Keratinocyte (primary cell): ENCODE data around the gene EEIG2. TPM values are rescaled to one million over a fixed set of nuclear protein-coding genes. Genes with fewer than 3 reads are reported as not detected.

Experiments
- DNase-seq: peaks from one replicate; pipeline ENCODE4 v3.0.0-alpha.2; 2011; ENCODE audit warnings: low read depth, missing footprints, low spot score
- FAIRE-seq: peaks from 2 replicates; lab custom pipeline; 2011; peaks lifted over from hg19 to GRCh38; lab: Jason Lieb, UNC
- H2AFZ ChIP-seq: 2 replicates; pipeline ENCODE4 v1.6.0; 2012; ENCODE audit warnings: low read length, control low read depth, inconsistent platforms; ENCODE audit not compliant: control insufficient read depth
- H3K27ac ChIP-seq: 2 replicates; pipeline ENCODE4 v1.5.1; 2011; ENCODE audit warnings: low read length; ENCODE audit not compliant: control insufficient read depth, insufficient read depth
- H3K27me3 ChIP-seq: 3 replicates; pipeline ENCODE4 v1.6.0; 2011; ENCODE audit warnings: low read length; ENCODE audit not compliant: control insufficient read depth, insufficient read depth; ENCODE audit errors: extremely low read depth
- H3K36me3 ChIP-seq, 2 experiments: 2 replicates in 1 of 2; 3 replicates in 1 of 2; pipeline ENCODE4 v1.5.1; 2011; ENCODE audit warnings: low read length in 2 of 2, mild to moderate bottlenecking in 1 of 2; ENCODE audit not compliant: control insufficient read depth in 2 of 2, insufficient read depth in 2 of 2; ENCODE audit errors: extremely low read depth in 1 of 2
- H3K4me1 ChIP-seq: 3 replicates; pipeline ENCODE4 v1.5.1; 2011; ENCODE audit warnings: low read length; ENCODE audit not compliant: control insufficient read depth, insufficient read depth; ENCODE audit errors: extremely low read depth
- H3K4me2 ChIP-seq: 3 replicates; pipeline ENCODE4 v1.6.0; 2011; ENCODE audit warnings: low read depth, low read length; ENCODE audit not compliant: control insufficient read depth, insufficient read depth; ENCODE audit errors: extremely low read depth
- H3K4me3 ChIP-seq, 3 experiments: fragments of 200-600 bp in 1 of 3; sonication (generic) in 1 of 3; 2 replicates in 2 of 3; 3 replicates in 1 of 3; pipeline ENCODE4 v1.5.1; 2011 to 2016; ENCODE audit warnings: low read length in 3 of 3, mild to moderate bottlenecking in 3 of 3, control low read depth in 2 of 3, inconsistent platforms in 1 of 3, low read depth in 1 of 3, mixed read lengths in 1 of 3, mixed run types in 1 of 3, moderate library complexity in 1 of 3; ENCODE audit not compliant: control insufficient read depth in 2 of 3, insufficient read depth in 2 of 3; ENCODE audit errors: extremely low read depth in 1 of 3
- H3K79me2 ChIP-seq: 2 replicates; pipeline ENCODE4 v1.6.0; 2012; ENCODE audit warnings: low read length; ENCODE audit not compliant: control insufficient read depth, insufficient read depth
- H3K9ac ChIP-seq: 3 replicates; pipeline ENCODE4 v1.6.0; 2011; ENCODE audit warnings: low read length; ENCODE audit not compliant: control insufficient read depth, insufficient read depth; ENCODE audit errors: extremely low read depth
- H3K9me1 ChIP-seq: 3 replicates; pipeline ENCODE4 v1.6.0; 2011; ENCODE audit warnings: low read length; ENCODE audit not compliant: control insufficient read depth, insufficient read depth; ENCODE audit errors: extremely low read depth
- H3K9me3 ChIP-seq: 2 replicates; pipeline ENCODE4 v1.5.1; 2012; ENCODE audit warnings: low read depth, low read length; ENCODE audit not compliant: control insufficient read depth
- H4K20me1 ChIP-seq: 3 replicates; pipeline ENCODE4 v1.6.0; 2011; ENCODE audit warnings: low read length; ENCODE audit not compliant: control insufficient read depth, insufficient read depth; ENCODE audit errors: extremely low read depth
- CTCF ChIP-seq, 3 experiments: IDR thresholded peaks in 1 of 3; conservative IDR thresholded peaks in 1 of 3; optimal IDR thresholded peaks in 1 of 3; 2 replicates in 2 of 3; 3 replicates in 1 of 3; pipeline versions ENCODE3 to v1.5.1; 2011; ENCODE audit warnings: low read length in 3 of 3, mild to moderate bottlenecking in 3 of 3, moderate library complexity in 2 of 3, control low read depth in 1 of 3, inconsistent platforms in 1 of 3; ENCODE audit not compliant: insufficient read depth in 2 of 3; ENCODE audit errors: extremely low read depth in 1 of 3
- EZH2 ChIP-seq: IDR thresholded peaks from one replicate; pipeline ENCODE4 v1.6.1; 2012; ENCODE audit warnings: inconsistent platforms, mild to moderate bottlenecking, low read length, moderate library complexity
- dilution Hi-C: fragments of 300-500 bp; cut with MboI; formaldehyde crosslinking; loops from one replicate; pipeline ENCODE4 v1.7.0; 2020; ENCODE audit warnings: low sequenced_read_pairs; ENCODE audit not compliant: extremely low pct_ligation_motif_present
- polyA plus RNA-seq, 5 experiments: library from polyadenylated mRNA; depleted of rRNA in 3 of 5; stranded (reverse) in 3 of 5; stranded (forward) in 1 of 5; unstranded in 1 of 5; fragments of >200 nt; gene quantifications; 1 replicate in 1 of 5; 2 replicates in 3 of 5; 3 replicates in 1 of 5; pipeline versions ENCODE4 v1.2.1 to v1.2.3, GENCODE V29; 2011 to 2012; ENCODE audit warnings: missing spikeins in 2 of 5, low read depth in 1 of 5, low replicate concordance in 1 of 5

EEIG2 gene
- polyA plus RNA-seq, 1 donor (not counting 4 experiments of a cell fraction or from before 2014, with no cell fraction given) = 2.0 TPM

GRCh38 chr1:108570998-108571401, 11.1 kb downstream of the EEIG2 start:
- H3K9ac ChIP-seq = no peak overlapping the region
- H3K9me3 ChIP-seq = no peaks in the 10 kb centered on the region
- no peak overlapping the region for H3K4me2 ChIP-seq
- no peak overlapping the region for H2AFZ ChIP-seq
- FAIRE-seq (no peak), DNase-seq (no peak)
- no peak overlapping the region for H3K27ac ChIP-seq
- H4K20me1 ChIP-seq = no peaks in the 10 kb centered on the region
- H3K36me3 ChIP-seq = no peaks in the 10 kb centered on the region
- no peaks in the 10 kb centered on the region for H3K79me2 ChIP-seq
- no peak overlapping the region for H3K4me3 ChIP-seq
- no peaks in the 10 kb centered on the region for H3K27me3 ChIP-seq
- peaks cover 13% of the 10 kb centered on the region for H3K4me1 ChIP-seq
- no peaks in the 10 kb centered on the region for H3K9me1 ChIP-seq
- dilution Hi-C loops = no loop called here
- TF ChIP-seq CTCF (optimal IDR thresholded peaks at IDR 0.05 in 1 of 3, IDR thresholded peaks at IDR 0.05 in 1 of 3, conservative IDR thresholded peaks at IDR 0.05 in 1 of 3; ENCODE audit: extremely low read depth in 1 of 3, insufficient read depth in 2 of 3, low read length in 3 of 3) (no peak), EZH2 (no peak)

- FAIRE-seq = no peak
- Histone ChIP-seq H3K27ac (no peak overlapping the region), H2AFZ (no peak overlapping the region), H3K27me3 (no peaks in the 10 kb centered on the region), H3K4me2 (no peak overlapping the region), H3K4me1 (peaks cover 13% of the 10 kb centered on the region), H3K9me3 (no peaks in the 10 kb centered on the region), H3K36me3 (no peaks in the 10 kb centered on the region), H3K4me3 (no peak overlapping the region), H3K79me2 (no peaks in the 10 kb centered on the region), H3K9ac (no peak overlapping the region), H4K20me1 (no peaks in the 10 kb centered on the region), H3K9me1 (no peaks in the 10 kb centered on the region)
- dilution Hi-C loops = no loop called here
- no peak for TF ChIP-seq CTCF (optimal IDR thresholded peaks at IDR 0.05 in 1 of 3, IDR thresholded peaks at IDR 0.05 in 1 of 3, conservative IDR thresholded peaks at IDR 0.05 in 1 of 3; ENCODE audit: extremely low read depth in 1 of 3, insufficient read depth in 2 of 3, low read length in 3 of 3)
- TF ChIP-seq EZH2 = no peak
- no peak for DNase-seq
These were observed 12.3 kb downstream of the EEIG2 start for GRCh38 chr1:108572182-108572581.
